ENCODE data around the gene NFE2.
A peak's percentile ranks its signal among the peaks of the same experiment; 100 is the strongest.
"Not testable (repeated sequence)": the region's sequence is repeated elsewhere in the genome, so short reads cannot be mapped to it uniquely, and the experiment has no call there.

Gene NFE2

GRCh38 chr12:54281261-54281638, 19.6 kb downstream of the NFE2 start:
- not testable (repeated sequence) for DNase-seq

DNA sequence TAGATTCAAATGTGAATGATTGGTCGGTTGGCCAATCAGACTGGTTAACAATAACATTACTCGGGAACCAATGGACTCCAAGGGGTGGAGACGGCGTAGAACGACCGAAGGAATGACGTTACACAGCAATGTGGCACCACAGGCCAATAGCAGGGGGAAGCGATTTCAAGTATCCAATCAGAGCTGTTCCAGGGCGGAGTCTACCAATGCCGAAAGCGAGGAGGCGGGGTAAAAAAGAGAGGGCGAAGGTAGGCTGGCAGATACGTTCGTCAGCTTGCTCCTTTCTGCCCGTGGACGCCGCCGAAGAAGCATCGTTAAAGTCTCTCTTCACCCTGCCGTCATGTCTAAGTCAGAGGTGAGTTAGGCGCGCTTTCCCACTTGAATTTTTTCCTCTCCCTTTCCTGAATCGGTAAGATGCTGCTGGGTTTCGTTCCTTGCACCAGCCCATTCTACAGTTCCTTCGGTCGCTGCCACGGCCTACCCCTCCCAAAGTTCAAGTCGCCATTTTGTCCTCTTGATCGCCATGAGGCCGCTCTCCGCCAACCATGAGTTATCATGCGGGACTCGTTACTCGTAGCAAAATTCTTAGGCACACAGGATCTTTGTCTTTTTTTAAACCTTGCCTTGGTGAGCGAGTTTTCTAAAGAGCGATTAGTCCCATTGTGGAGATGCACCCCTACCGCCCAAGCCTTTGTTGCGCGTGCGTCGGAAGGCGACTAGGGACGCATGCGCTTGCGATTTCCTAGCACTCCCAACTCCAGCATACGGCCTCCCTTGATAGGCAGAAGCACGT, 20.2 kb downstream of the NFE2 start, which contains the start of gene HNRNPA1:
HNRNPA1 (plus strand) TSS at position 259 of the 793 bp plus-strand sequence; CDS start at position 341, 82 bp downstream.
- peak; percentile 89 for DNase-seq

DNA sequence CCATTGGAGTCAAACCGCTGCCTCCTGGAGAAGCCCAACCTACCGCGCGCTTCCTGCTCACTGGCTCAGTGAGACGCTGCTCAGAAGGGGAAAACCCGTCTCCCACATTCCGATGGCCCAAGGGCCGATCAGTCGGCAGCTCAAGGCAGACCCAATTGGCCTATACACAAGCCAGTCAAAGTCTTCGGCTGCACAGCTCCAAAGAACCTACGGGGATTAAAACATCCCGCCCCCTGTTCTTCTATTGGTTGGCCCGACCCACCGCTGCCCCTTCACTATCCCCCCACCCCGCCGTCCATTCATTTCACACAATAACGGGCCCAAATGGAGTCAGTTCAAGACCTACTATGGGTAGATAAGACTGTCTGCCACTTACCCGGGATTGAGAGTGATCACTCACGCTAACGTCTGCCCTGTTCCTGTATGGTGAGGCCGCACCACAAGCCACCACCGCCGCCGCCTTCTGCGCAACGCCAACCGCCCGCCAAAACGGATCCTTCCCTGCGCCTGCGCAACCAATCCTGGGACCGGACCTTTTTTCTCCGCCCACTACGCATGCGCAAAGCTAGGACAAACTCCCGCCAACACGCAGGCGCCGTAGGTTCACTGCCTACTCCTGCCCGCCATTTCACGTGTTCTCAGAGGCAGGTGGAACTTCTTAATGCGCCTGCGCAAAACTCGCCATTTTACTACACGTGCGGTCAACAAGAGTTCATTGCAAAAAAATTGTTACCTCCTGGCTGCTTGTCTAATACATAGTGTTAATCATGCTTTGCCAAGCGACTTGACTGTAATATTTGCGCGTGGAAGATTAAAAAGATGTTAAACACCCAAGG, 21.0 kb downstream of the NFE2 start, which contains the start of gene CBX5:
CBX5 (minus strand) TSS at position 491 of the 836 bp plus-strand sequence. CDS start 22,472 bp downstream, outside the sequence.
- DNase-seq, result peak; percentile 100

- DNase-seq, result no peak
Measured at GRCh38 chr12:54279227-54279631, 21.6 kb downstream of the NFE2 start.

DNA sequence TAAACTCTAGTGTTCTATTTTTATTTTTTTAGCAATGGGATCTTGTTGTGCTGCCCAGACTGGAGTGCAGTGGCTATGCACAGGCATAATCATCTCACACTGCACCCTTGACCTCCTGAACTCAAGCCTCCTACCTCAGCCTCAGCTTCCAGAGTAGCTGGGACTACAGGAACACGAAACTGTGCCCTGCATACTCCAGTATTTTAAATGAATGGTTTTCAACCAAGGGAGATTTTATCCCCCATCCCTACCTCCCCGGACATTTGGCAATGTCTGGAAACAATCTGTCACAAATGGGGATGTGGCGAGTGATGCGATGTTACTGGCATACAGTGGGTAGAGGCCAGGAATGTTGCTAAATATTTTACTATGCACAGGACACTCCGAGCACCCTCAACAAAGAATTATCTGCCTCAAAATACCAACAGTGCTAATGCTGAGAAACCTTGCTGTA, 23.0 kb downstream of the NFE2 start:
- DNase-seq, result no peak

GRCh38 chr12:54276368-54276767, 24.4 kb downstream of the NFE2 start:
- no peak for DNase-seq

- DNase-seq, result no peak
Measured at GRCh38 chr12:54273981-54274380, 26.8 kb downstream of the NFE2 start.

GRCh38 chr12:54272214-54272613, 28.6 kb downstream of the NFE2 start:
- DNase-seq, result no peak

GRCh38 chr12:54270345-54270744, 30.5 kb downstream of the NFE2 start:
- DNase-seq, result no peak

DNA sequence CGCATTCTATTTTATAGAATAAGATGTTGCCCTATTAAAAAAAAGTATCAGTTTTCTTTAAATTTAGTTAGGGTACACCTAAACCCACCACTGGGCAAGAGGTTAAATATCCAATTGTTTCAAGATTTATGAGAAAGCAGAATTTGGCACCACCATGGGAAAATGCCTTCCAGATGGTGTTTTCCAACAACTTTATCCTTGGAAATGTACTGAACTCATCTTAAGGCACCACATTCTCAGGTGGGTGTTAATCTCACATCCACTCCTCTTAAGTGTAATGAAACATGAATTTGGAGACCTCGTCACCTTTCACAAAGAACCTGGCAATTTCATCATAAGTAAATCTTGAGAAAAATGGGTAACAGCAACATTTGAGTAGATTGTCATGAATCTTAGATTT, 34.0 kb downstream of the NFE2 start:
- DNase-seq, result no peak

DNA sequence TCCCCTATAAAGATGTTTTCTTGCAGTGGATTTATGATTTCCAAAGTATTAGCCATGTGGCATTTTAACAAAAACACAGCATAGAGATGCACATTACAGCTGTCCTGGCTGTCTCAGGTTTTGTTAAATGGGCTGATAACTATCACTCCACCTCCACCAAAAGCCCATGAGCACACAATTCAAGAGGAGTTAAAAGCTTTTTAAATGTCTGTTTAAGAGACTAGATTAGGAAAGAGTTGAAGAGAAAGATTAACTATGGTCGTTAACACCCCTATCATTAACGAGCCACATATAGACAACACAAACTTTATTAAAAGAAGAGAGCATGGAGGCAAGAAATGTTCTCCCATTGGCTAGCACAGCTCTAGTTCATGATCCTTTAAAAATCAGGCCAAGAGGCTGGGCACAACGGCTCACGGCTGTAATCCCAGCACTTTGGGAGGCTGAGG, 35.4 kb downstream of the NFE2 start:
- DNase-seq, result no peak

- DNase-seq, result no peak
Measured at GRCh38 chr12:54262403-54262925, 38.4 kb downstream of the NFE2 start.

DNA sequence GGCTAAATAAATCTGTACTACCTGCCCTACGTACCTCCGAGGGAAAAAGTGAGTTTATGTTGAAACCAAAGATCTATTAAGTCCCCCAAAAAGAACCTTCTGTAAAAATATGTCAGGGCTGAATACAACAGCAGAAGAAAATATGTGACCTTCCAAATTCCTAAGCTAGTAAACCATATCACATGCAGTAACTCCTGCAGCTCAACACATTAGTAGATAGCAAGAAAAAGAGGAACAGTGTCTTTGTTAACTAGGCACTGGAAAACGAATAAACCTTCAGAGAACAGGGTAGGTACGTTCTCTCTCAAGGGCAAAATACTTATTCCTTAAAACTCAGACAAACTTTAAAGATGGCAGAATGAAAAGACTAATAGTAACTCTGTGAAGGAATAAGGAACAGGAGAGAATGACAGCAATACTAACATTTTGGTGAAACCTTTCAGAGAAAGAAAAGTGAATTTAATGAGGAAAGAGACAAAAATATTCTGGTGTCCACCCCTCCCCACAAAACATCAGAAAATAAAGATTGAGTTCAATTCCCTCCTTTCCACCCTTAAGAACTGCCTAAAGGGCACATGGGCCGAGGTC, 38.9 kb downstream of the NFE2 start:
- no peak for DNase-seq

- DNase-seq, result peak; percentile 27
Measured at GRCh38 chr12:54259194-54260011, 41.4 kb downstream of the NFE2 start.

DNA sequence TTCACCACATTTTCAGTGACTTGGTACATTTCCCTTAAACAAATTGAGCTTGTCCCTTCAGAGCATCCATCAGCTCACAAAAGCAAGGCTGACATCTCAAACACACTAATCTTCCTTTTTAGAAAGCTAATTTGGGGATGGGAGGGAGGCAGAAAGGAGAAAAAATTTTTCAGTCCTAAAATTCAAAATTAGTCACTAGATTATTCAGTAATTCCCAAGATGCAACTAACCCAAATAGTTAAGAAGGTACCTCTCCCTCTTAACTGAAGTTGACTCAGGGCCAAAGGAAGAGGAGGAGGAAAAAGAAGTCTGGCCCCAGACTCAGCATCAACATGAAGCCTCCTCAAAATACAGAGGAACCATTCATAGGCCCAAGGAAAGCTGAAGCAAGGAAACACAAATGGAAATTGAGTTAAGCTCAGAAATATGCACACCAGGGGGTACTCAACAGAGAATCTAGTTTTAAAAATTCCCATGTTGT, 42.6 kb downstream of the NFE2 start:
- no peak for DNase-seq

- DNase-seq, result no peak
Measured at GRCh38 chr12:54257332-54257731, 43.5 kb downstream of the NFE2 start.

DNA sequence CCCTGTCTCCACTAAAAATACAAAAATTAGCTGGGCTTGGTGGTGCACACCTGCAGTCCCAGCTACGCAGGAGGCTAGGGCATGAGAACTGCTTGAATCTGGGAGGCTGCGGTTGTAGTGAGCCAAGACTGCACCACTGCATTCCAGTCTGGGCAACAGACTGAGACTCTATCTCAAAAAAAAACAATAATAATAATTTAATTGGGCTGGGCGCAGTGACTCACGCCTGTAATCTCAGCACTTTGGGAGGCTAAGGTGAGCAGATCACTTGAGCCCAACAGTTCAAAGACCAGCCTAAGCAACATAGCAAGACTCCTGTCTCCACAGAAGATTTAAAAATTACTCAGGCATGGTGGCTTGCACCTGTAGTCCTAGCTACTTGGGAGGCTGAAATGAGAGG, 47.6 kb downstream of the NFE2 start:
- no peak for DNase-seq

GRCh38 chr12:54251667-54252284, 49.0 kb downstream of the NFE2 start:
- DNase-seq, result no peak

DNA sequence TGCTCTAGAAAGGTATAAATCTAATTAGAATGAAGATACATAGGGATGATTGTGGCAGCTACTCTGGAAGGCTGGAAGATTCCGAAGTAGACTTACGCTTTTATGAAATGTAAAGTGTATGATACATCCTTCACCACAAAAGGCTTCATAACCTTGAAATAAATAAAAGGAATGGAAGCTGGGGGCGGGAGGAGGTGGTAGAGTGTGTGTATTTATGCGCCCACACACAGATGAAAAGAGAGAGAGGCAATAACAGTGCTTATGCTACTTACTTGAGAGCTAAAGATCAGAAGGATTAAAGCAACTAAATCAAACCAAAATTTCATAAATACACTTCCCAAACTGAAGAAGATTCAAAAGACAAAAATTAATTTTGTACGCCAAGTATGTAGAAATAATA, 51.3 kb downstream of the NFE2 start:
- no peak for DNase-seq

DNA sequence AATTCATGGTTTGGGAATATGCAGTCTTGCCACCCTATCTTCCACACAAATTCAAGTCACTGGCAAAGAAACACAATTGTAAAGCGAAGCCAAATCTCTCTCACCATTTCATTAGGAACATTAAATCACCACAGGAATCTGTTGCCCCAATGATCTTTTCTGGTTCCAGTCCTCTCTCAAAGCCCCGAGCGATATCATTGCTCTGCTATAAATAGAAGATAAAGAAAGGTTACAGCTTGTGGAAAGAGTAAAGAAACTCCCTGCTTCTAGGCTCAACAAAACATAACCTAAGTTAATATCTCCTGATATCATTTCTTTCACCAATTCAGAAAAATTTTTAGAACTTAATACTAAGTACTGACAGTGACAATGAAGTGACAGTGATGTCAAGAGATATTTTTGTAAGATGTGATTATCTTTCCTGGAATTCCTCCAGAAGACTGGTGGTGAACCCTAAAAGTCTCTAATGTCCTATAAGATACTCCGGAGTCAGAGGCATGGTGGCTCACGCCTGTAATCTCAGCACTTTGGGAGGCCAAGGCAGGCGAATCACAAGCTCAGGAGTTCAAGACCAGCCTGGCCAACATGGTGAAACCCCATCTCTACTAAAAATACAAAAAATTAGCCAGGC, 54.7 kb downstream of the NFE2 start:
- DNase-seq, result no peak

Measured in activated CD4-positive, alpha-beta T cell treated with anti-CD3 and anti-CD28 coated beads, Interleukin-2, amount 50 U/mL, for 1 hour (primary cell).